ENCODE data around the gene MRPL21. TPM values are rescaled to one million over a fixed set of nuclear protein-coding genes. Genes with fewer than 3 reads are reported as not detected.

MRPL21 gene
- total and polyA plus RNA-seq, 2 of the 13 experiments (the other 11 are each of a cell fraction or from before 2014, with no cell fraction given), result 61.5 to 100 TPM

GRCh38 chr11:68845351-68846002 lies 58.2 kb downstream of the MRPL21 start (continued):
- TF ChIP-seq NFYC (CRISPR knock-in tag; IDR thresholded peaks at IDR 0.05), result no peak; the same call in 1 of the 2 replicates
- peak; percentile 99 for TF ChIP-seq ZSCAN9 (CRISPR knock-in tag; IDR thresholded peaks at IDR 0.05; ENCODE audit: borderline replicate concordance)
- no peak for TF ChIP-seq ZNF143 (CRISPR knock-in tag; IDR thresholded peaks at IDR 0.05)
- TF ChIP-seq ZSCAN29 (CRISPR knock-in tag; conservative IDR thresholded peaks at IDR 0.05), result peak; percentile 73; the same call in 1 of the 2 replicates
- no peak for TF ChIP-seq PHB2 (IDR thresholded peaks at IDR 0.05; ENCODE audit: partially characterized antibody)
- 0 out of 2 replicates have a peak, but pooled peaks have one; percentile 26 for TF ChIP-seq ZNF616 (CRISPR knock-in tag; IDR thresholded peaks at IDR 0.05; ENCODE audit: low read depth)
- 0 out of 2 replicates have a peak, but pooled peaks have one; percentile 56 for TF ChIP-seq SIX4 (CRISPR knock-in tag; IDR thresholded peaks at IDR 0.05)
- no peak for TF ChIP-seq BATF2 (CRISPR knock-in tag; IDR thresholded peaks at IDR 0.05)
- TF ChIP-seq ZNF788 (CRISPR knock-in tag; IDR thresholded peaks at IDR 0.05; ENCODE audit: borderline replicate concordance), result peak; percentile 96; the same call in 1 of the 2 replicates
- TF ChIP-seq YEATS4 (CRISPR knock-in tag; IDR thresholded peaks at IDR 0.05; ENCODE audit: borderline replicate concordance), result peak; percentile 66; the same call in 1 of the 2 replicates
- no peak for TF ChIP-seq CREB3 (CRISPR knock-in tag; IDR thresholded peaks at IDR 0.05)
- TF ChIP-seq, protein P1, sequence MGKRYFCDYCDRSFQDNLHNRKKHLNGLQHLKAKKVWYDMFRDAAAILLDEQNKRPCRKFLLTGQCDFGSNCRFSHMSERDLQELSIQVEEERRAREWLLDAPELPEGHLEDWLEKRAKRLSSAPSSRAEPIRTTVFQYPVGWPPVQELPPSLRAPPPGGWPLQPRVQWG (CRISPR knock-in tag; IDR thresholded peaks at IDR 0.05; ENCODE audit: borderline replicate concordance, low read depth), result no peak
- peak; percentile 86 for TF ChIP-seq ZNF317 (CRISPR knock-in tag; IDR thresholded peaks at IDR 0.05)
- TF ChIP-seq BRCA1 (CRISPR knock-in tag; IDR thresholded peaks at IDR 0.05), result 0 out of 2 replicates have a peak, but pooled peaks have one; percentile 28
- no peak for TF ChIP-seq WIZ (CRISPR knock-in tag; IDR thresholded peaks at IDR 0.05)
- TF ChIP-seq TEAD3 (CRISPR knock-in tag; optimal IDR thresholded peaks at IDR 0.05; ENCODE audit: borderline replicate concordance), result peak; percentile 86
- TF ChIP-seq ZNF607 (CRISPR knock-in tag; IDR thresholded peaks at IDR 0.05; ENCODE audit: borderline replicate concordance), result peak; percentile 91; the same call in 1 of the 2 replicates
- TF ChIP-seq ZNF367 (CRISPR knock-in tag; IDR thresholded peaks at IDR 0.05; ENCODE audit: borderline replicate concordance), result no peak
- TF ChIP-seq ZNF121 (CRISPR knock-in tag; IDR thresholded peaks at IDR 0.05), result peak; percentile 87
- peak; percentile 81 for TF ChIP-seq FOXA1 (IDR thresholded peaks at IDR 0.05)
- peak; percentile 99 for TF ChIP-seq FOXA1 (CRISPR knock-in tag; IDR thresholded peaks at IDR 0.05)
- peak; percentile 92 for TF ChIP-seq ZFP1 (CRISPR knock-in tag; IDR thresholded peaks at IDR 0.05)
- TF ChIP-seq, protein P2, sequence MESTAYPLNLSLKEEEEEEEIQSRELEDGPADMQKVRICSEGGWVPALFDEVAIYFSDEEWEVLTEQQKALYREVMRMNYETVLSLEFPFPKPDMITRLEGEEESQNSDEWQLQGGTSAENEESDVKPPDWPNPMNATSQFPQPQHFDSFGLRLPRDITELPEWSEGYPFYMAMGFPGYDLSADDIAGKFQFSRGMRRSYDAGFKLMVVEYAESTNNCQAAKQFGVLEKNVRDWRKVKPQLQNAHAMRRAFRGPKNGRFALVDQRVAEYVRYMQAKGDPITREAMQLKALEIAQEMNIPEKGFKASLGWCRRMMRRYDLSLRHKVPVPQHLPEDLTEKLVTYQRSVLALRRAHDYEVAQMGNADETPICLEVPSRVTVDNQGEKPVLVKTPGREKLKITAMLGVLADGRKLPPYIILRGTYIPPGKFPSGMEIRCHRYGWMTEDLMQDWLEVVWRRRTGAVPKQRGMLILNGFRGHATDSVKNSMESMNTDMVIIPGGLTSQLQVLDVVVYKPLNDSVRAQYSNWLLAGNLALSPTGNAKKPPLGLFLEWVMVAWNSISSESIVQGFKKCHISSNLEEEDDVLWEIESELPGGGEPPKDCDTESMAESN (CRISPR knock-in tag; conservative IDR thresholded peaks at IDR 0.05), result no peak; the same call in 1 of the 2 replicates
- peak; percentile 86 for TF ChIP-seq HNF4G (IDR thresholded peaks at IDR 0.05; ENCODE audit: borderline replicate concordance, low read depth, low read length)
- TF ChIP-seq HNF4G (CRISPR knock-in tag; IDR thresholded peaks at IDR 0.05; ENCODE audit: borderline replicate concordance, low read depth), result peak; percentile 91
- TF ChIP-seq SALL1 (CRISPR knock-in tag; IDR thresholded peaks at IDR 0.05), result peak; percentile 98
- TF ChIP-seq, protein P3, sequence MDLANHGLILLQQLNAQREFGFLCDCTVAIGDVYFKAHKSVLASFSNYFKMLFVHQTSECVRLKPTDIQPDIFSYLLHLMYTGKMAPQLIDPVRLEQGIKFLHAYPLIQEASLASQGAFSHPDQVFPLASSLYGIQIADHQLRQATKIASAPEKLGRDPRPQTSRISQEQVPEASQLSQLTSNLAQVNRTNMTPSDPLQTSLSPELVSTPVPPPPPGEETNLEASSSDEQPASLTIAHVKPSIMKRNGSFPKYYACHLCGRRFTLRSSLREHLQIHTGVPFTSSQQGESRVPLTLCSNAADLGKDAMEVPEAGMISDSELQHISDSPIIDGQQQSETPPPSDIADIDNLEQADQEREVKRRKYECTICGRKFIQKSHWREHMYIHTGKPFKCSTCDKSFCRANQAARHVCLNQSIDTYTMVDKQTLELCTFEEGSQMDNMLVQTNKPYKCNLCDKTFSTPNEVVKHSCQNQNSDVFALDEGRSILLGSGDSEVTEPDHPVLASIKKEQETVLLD (CRISPR knock-in tag; IDR thresholded peaks at IDR 0.05; ENCODE audit: low read depth), result peak; percentile 35; the same call in 1 of the 2 replicates

Data from HepG2 (cell line).